ENCODE results near the gene WDFY2.

Gene WDFY2

DNA sequence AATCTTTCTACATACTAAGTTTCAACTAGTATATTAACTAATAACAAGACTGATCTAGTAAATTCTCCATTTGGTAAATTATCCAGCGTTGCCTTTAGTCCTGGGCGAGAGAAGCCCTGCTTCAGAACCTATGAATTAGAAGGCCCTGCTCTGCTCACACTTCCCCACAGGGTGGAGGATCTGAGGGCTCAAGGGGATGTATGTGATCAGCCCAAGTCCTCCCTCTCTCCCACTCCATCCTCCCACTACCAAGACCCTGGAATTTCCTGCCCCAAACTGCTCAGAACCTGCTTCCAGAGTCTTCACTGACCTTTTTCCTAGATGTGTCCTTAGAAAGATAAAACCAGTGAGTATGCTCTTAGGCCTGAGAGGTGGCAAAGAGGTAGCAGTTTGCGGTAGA lies 91.6 kb downstream of the WDFY2 start:
- no peak for TF ChIP-seq EZH2phosphoT487 (IDR thresholded peaks at IDR 0.05; ENCODE audit: low read depth)
- no peaks in the 10 kb centered on the region for H3K9me3 ChIP-seq (ENCODE audit: insufficient read depth, low read length)
- H3K27me3 ChIP-seq (ENCODE audit: low read depth, low read length) = no peaks in the 10 kb centered on the region
- no peak overlapping the region for H3K4me2 ChIP-seq (ENCODE audit: low read length)
- H3K36me3 ChIP-seq (replicated peaks; ENCODE audit: low read depth, low read length) = no peaks in the 10 kb centered on the region
- H4K20me1 ChIP-seq (ENCODE audit: insufficient read depth, low read length) = no peaks in the 10 kb centered on the region
- H3K79me2 ChIP-seq (ENCODE audit: low read length) = no peaks in the 10 kb centered on the region
- H3K4me1 ChIP-seq (ENCODE audit: low read length) = peaks cover 3% of the 10 kb centered on the region
- H3K4me3 ChIP-seq (ENCODE audit: low read length) = no peak overlapping the region
- no peak overlapping the region for H2AFZ ChIP-seq (ENCODE audit: low read depth, low read length)
- no peak overlapping the region for H3K9ac ChIP-seq (ENCODE audit: low read length)
- no peak overlapping the region for H3K27ac ChIP-seq (ENCODE audit: low read length)

DNA sequence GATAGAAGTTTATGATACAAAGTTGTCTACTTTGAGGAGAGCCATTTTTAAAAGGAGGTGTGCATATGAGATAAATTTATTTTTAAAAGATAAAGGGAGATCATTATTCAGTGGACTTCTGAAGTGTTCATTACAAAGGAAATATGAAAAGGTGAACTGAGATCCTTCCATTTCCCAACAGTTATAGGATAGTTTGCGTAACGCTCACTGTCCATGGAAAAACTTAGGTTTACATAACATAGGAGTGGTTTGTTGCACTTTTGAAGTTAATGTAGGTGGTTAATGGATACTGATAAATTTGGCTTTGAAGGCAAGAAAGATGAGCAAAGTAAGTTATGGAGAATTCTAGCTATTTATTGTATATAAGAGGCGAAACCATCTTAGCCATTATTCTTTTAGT lies 92.5 kb downstream of the WDFY2 start:
- TF ChIP-seq EZH2phosphoT487 (IDR thresholded peaks at IDR 0.05; ENCODE audit: low read depth) = no peak
- TF ChIP-seq, protein P1, sequence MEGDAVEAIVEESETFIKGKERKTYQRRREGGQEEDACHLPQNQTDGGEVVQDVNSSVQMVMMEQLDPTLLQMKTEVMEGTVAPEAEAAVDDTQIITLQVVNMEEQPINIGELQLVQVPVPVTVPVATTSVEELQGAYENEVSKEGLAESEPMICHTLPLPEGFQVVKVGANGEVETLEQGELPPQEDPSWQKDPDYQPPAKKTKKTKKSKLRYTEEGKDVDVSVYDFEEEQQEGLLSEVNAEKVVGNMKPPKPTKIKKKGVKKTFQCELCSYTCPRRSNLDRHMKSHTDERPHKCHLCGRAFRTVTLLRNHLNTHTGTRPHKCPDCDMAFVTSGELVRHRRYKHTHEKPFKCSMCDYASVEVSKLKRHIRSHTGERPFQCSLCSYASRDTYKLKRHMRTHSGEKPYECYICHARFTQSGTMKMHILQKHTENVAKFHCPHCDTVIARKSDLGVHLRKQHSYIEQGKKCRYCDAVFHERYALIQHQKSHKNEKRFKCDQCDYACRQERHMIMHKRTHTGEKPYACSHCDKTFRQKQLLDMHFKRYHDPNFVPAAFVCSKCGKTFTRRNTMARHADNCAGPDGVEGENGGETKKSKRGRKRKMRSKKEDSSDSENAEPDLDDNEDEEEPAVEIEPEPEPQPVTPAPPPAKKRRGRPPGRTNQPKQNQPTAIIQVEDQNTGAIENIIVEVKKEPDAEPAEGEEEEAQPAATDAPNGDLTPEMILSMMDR (IDR thresholded peaks at IDR 0.05; ENCODE audit: low read depth, low read length) = no peak
- peaks cover 11% of the 10 kb centered on the region for H3K4me1 ChIP-seq (ENCODE audit: low read length)
- H3K9me3 ChIP-seq (ENCODE audit: insufficient read depth, low read length) = no peaks in the 10 kb centered on the region
- H3K27me3 ChIP-seq (ENCODE audit: low read depth, low read length) = no peaks in the 10 kb centered on the region
- no peak overlapping the region for H2AFZ ChIP-seq (ENCODE audit: low read depth, low read length)
- H3K9ac ChIP-seq (ENCODE audit: low read length) = no peak overlapping the region
- H3K27ac ChIP-seq (ENCODE audit: low read length) = no peak overlapping the region
- H4K20me1 ChIP-seq (ENCODE audit: insufficient read depth, low read length) = no peaks in the 10 kb centered on the region
- H3K36me3 ChIP-seq (replicated peaks; ENCODE audit: low read depth, low read length) = no peaks in the 10 kb centered on the region
- H3K79me2 ChIP-seq (ENCODE audit: low read length) = 0 out of 2 replicates have a peak, but pooled peaks cover under 1% of the 10 kb centered on the region
- no peak overlapping the region for H3K4me2 ChIP-seq (ENCODE audit: low read length)
- no peak overlapping the region for H3K4me3 ChIP-seq (ENCODE audit: low read length)

DNA sequence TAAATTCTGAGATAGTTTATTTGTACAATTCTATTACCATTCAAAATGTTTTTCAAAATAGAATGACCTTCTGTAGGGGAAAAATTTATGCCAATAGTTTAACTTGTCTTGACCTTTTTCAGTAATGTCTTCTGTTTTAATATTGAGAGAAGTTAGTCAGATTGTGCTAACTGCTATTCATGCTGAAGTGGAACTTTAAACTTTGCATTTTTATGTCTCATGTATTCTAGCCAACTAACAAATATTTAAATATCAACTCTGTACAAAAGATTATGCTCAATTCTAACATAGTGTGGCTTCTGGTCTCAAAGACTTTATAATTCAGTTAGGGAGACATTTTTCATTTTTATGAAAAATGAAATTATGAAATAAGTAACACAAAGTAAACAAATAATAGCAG lies 94.2 kb downstream of the WDFY2 start:
- Histone ChIP-seq H3K79me2 (ENCODE audit: low read length) (0 out of 2 replicates have a peak, but pooled peaks cover 2% of the 10 kb centered on the region), H3K27me3 (ENCODE audit: low read depth, low read length) (no peaks in the 10 kb centered on the region), H3K4me3 (ENCODE audit: low read length) (no peak overlapping the region)

DNA sequence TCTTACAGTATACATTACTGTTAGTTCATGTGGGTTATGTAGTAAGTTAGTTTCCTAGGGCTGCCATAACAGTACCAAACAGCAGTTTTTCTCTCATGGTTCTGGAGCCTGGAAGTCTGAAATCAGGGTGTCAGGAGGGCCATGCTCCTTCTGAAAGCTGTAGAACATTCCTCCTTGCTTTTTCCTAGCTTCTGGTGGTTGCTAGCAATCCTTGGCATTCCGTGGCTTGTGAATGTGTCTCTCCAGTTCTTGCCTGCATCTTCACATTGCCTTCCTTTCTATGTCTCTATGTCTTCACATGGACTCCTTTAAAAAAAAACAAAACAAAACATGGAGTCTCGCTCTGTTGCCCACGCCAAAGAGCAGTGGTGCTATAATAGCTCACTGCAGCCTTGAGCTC lies 95.4 kb downstream of the WDFY2 start:
- Histone ChIP-seq H3K9me3 (ENCODE audit: insufficient read depth, low read length) (no peaks in the 10 kb centered on the region), H3K27me3 (ENCODE audit: low read depth, low read length) (no peaks in the 10 kb centered on the region), H3K27ac (ENCODE audit: low read length) (no peak overlapping the region), H3K36me3 (replicated peaks; ENCODE audit: low read depth, low read length) (no peaks in the 10 kb centered on the region), H4K20me1 (ENCODE audit: insufficient read depth, low read length) (no peaks in the 10 kb centered on the region), H2AFZ (ENCODE audit: low read depth, low read length) (no peak overlapping the region), H3K4me2 (ENCODE audit: low read length) (no peak overlapping the region), H3K79me2 (ENCODE audit: low read length) (0 out of 2 replicates have a peak, but pooled peaks cover 2% of the 10 kb centered on the region), H3K4me1 (ENCODE audit: low read length) (peaks cover 15% of the 10 kb centered on the region), H3K9ac (ENCODE audit: low read length) (no peak overlapping the region), H3K4me3 (ENCODE audit: low read length) (no peak overlapping the region)
- no peak for TF ChIP-seq EZH2phosphoT487 (IDR thresholded peaks at IDR 0.05; ENCODE audit: low read depth)
- TF ChIP-seq, protein P1 (IDR thresholded peaks at IDR 0.05; ENCODE audit: low read depth, low read length) = no peak

More for the DNA sequence above, 94.2 kb downstream of the WDFY2 start:
- Histone ChIP-seq H3K9ac (ENCODE audit: low read length) (no peak overlapping the region), H3K4me1 (ENCODE audit: low read length) (peaks cover 15% of the 10 kb centered on the region), H2AFZ (ENCODE audit: low read depth, low read length) (no peak overlapping the region), H3K27ac (ENCODE audit: low read length) (no peak overlapping the region), H4K20me1 (ENCODE audit: insufficient read depth, low read length) (no peaks in the 10 kb centered on the region), H3K36me3 (replicated peaks; ENCODE audit: low read depth, low read length) (no peaks in the 10 kb centered on the region), H3K9me3 (ENCODE audit: insufficient read depth, low read length) (no peaks in the 10 kb centered on the region), H3K4me2 (ENCODE audit: low read length) (no peak overlapping the region)
- TF ChIP-seq, protein P1 (IDR thresholded peaks at IDR 0.05; ENCODE audit: low read depth, low read length) = no peak
- TF ChIP-seq EZH2phosphoT487 (IDR thresholded peaks at IDR 0.05; ENCODE audit: low read depth) = no peak
